Measurements from ENCODE around the gene FRS2.
"Not testable (repeated sequence)": the region's sequence is repeated elsewhere in the genome, so short reads cannot be mapped to it uniquely, and the experiment has no call there.

The FRS2 gene

GRCh38 chr12:69470189-69471075 lies at the start of gene FRS2:
TSS of gene FRS2 (plus strand) at chr12:69470388. CDS start at chr12:69569031, 98,643 bp downstream.
- peak; percentile 40 for DNase-seq

GRCh38 chr12:69421548-69421947 lies 48.6 kb upstream of the FRS2 start:
- DNase-seq, result no peak

- DNase-seq, result no peak
Measured at GRCh38 chr12:69423037-69423905, 46.9 kb upstream of the FRS2 start.

GRCh38 chr12:69425417-69425816 lies 44.8 kb upstream of the FRS2 start:
- DNase-seq, result no peak

- DNase-seq, result no peak
Measured at GRCh38 chr12:69428351-69429073, 41.7 kb upstream of the FRS2 start.

GRCh38 chr12:69430942-69431590 lies 39.1 kb upstream of the FRS2 start:
- no peak for DNase-seq

- no peak for DNase-seq
Measured at GRCh38 chr12:69431591-69432222, 38.5 kb upstream of the FRS2 start.

GRCh38 chr12:69433653-69434052 lies 36.5 kb upstream of the FRS2 start:
- DNase-seq, result peak; percentile 25

GRCh38 chr12:69435644-69436043 lies 34.5 kb upstream of the FRS2 start:
- peak; percentile 9 for DNase-seq

GRCh38 chr12:69437073-69437472 lies 33.1 kb upstream of the FRS2 start:
- DNase-seq, result no peak

GRCh38 chr12:69438539-69438938 lies 31.6 kb upstream of the FRS2 start:
- DNase-seq, result no peak

- no peak for DNase-seq
Measured at GRCh38 chr12:69440016-69440415, 30.2 kb upstream of the FRS2 start.

GRCh38 chr12:69440886-69441285 lies 29.3 kb upstream of the FRS2 start:
- no peak for DNase-seq

- no peak for DNase-seq
Measured at GRCh38 chr12:69442894-69443293, 27.3 kb upstream of the FRS2 start.

GRCh38 chr12:69443916-69444315 lies 26.3 kb upstream of the FRS2 start:
- DNase-seq, result no peak

- no peak for DNase-seq
Measured at GRCh38 chr12:69447892-69448291, 22.3 kb upstream of the FRS2 start.

- DNase-seq, result not testable (repeated sequence)
Measured at GRCh38 chr12:69452598-69453132, 17.5 kb upstream of the FRS2 start.

- no peak for DNase-seq
Measured at GRCh38 chr12:69456239-69456638, 13.9 kb upstream of the FRS2 start.

- DNase-seq, result no peak
Measured at GRCh38 chr12:69457433-69457832, 12.8 kb upstream of the FRS2 start.

GRCh38 chr12:69459477-69459876 lies 10.7 kb upstream of the FRS2 start:
- no peak for DNase-seq

GRCh38 chr12:69464428-69464827 lies 5.8 kb upstream of the FRS2 start:
- no peak for DNase-seq

GRCh38 chr12:69466867-69467266 lies 3.3 kb upstream of the FRS2 start:
- DNase-seq, result no peak
